Caco-2 (cell line): ENCODE measurements around the gene NAT8L. TPM values are rescaled to one million over a fixed set of nuclear protein-coding genes. Genes with fewer than 3 reads are reported as not detected.

ENCODE experiments used
- BruUV-seq: library from RNA; stranded (reverse); fragments of 400-500 nt; replicated peaks from 2 replicates; lab custom pipeline; 2021; lab: Mats Ljungman, UMichigan
- CTCF ChIA-PET: fragments of 300-600 bp; sonication (Branson Sonifier 250); formaldehyde crosslinking; loops from one replicate; lab custom pipeline; 2022; ENCODE audit warnings: antibody characterized with exemption; lab: Charles Lee
- POLR2A ChIA-PET: fragments of 300-600 bp; sonication (Branson Sonifier 250); formaldehyde crosslinking; loops from one replicate; lab custom pipeline; 2022; ENCODE audit warnings: antibody characterized with exemption; lab: Charles Lee
- DNase-seq, 2 experiments: peaks; one replicate each; pipeline versions ENCODE4 v3.0.0 to v3.0.0-alpha.2; 2020 to 2022
- H3K27me3 ChIP-seq: replicated peaks from 2 replicates; pipeline ENCODE4 v1.6.0; 2011; ENCODE audit warnings: low read length; ENCODE audit not compliant: control insufficient read depth, insufficient read depth
- H3K36me3 ChIP-seq: 2 replicates; pipeline ENCODE4 v1.5.1; 2011; ENCODE audit warnings: low read length; ENCODE audit not compliant: control insufficient read depth, insufficient read depth
- H3K4me1 ChIP-seq: fragments of 250-450 bp; sonication (Bioruptor Pico); 2 replicates; pipeline ENCODE4 v1.5.1; 2020; ENCODE audit warnings: mild to moderate bottlenecking
- H3K4me3 ChIP-seq: 2 replicates; pipeline ENCODE4 v1.5.1; 2011; ENCODE audit warnings: low read depth, mild to moderate bottlenecking, control low read depth, low read length
- H3K9me3 ChIP-seq: fragments of 250-450 bp; sonication (Bioruptor Pico); 2 replicates; pipeline ENCODE4 v1.5.1; 2020; ENCODE audit warnings: mild to moderate bottlenecking, moderate library complexity
- H3K27ac Mint-ChIP-seq: one replicate; pipeline ENCODE4 v1.8.0; 2022; ENCODE audit warnings: mixed read lengths; ENCODE audit not compliant: unreplicated experiment
- H3K27me3 Mint-ChIP-seq: one replicate; pipeline ENCODE4 v1.8.0; 2022; ENCODE audit warnings: mixed read lengths; ENCODE audit not compliant: insufficient read depth, unreplicated experiment
- H3K36me3 Mint-ChIP-seq: one replicate; pipeline ENCODE4 v1.8.0; 2022; ENCODE audit warnings: mild to moderate bottlenecking, mixed read lengths; ENCODE audit not compliant: insufficient read depth, unreplicated experiment
- H3K4me1 Mint-ChIP-seq: one replicate; pipeline ENCODE4 v1.8.0; 2022; ENCODE audit warnings: low read depth, mixed read lengths; ENCODE audit not compliant: unreplicated experiment
- H3K4me3 Mint-ChIP-seq: one replicate; pipeline ENCODE4 v1.8.0; 2022; ENCODE audit warnings: mild to moderate bottlenecking, moderate library complexity, mixed read lengths; ENCODE audit not compliant: unreplicated experiment
- H3K9me3 Mint-ChIP-seq: one replicate; pipeline ENCODE4 v1.8.0; 2022; ENCODE audit warnings: mixed read lengths; ENCODE audit not compliant: unreplicated experiment
- CTCF ChIP-seq, 2 experiments: fragments of 200-600 bp in 1 of 2; IDR thresholded peaks; 1 replicate in 1 of 2; 2 replicates in 1 of 2; pipeline versions ENCODE4 v1.5.1 to v1.8.0; 2011 to 2022; ENCODE audit warnings: antibody characterized with exemption in 1 of 2, control low read depth in 1 of 2, inconsistent platforms in 1 of 2, low read depth in 1 of 2, low read length in 1 of 2, mild to moderate bottlenecking in 1 of 2, moderate library complexity in 1 of 2; ENCODE audit not compliant: insufficient read depth in 1 of 2, severe bottlenecking in 1 of 2, unreplicated experiment in 1 of 2
- intact Hi-C: fragments of 100-400 bp; cut with micrococcal nuclease; formaldehyde crosslinking; loops from one replicate; pipeline ENCODE4 v1.10.0; 2022; ENCODE audit not compliant: unreplicated experiment
- total RNA-seq: library from RNA; stranded (reverse); gene quantifications from 2 replicates; pipeline ENCODE4 v1.2.3, GENCODE V29; 2022

The NAT8L gene
- total RNA-seq, 1 experiment from 2014 or later = 6.2 TPM

DNA sequence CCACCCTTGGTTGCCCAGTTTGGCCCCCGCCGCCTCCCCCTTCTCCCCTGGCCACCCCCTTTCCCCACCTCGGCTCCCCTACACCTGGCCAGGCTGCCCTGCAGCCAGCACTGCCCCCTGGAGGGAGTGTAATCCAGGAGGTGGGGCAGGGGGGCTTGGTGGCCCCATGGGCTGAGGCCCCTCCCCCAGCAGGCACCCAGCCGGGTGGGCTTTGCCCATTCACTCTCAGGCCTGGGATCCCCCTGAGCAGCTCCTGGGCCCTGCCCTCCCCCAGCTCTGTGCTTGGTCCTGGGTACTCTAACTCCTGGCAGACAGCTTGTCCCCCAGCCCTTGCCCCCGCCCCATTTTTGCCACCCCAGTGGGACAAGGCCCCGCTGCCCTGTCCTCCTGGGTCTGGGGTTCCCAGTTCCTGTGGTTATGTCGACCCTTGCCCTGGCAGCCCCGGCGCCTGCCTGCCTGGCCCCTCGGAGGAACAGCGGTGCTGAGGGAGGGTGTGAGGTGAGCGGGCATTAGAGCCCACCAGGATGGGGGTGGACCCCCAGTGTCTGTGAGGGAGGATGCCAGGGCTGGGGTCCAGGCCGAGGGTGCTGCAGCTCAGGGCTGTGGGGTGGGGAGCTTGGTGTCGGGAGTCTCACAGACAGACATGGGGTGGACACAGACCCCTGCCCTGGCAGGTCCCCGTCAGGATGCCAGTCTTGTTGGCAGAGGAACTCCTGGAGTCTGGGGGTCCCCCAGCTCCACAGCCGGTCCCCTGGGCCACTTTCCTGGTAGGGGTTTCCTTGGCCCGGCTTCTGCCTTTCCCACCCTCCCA lies 10.2 kb downstream of the NAT8L start:
- no peaks in the 10 kb centered on the region for H3K9me3 Mint-ChIP-seq
- ChIA-PET CTCF (no interaction called here), POLR2A (no interaction called here)
- no peak for DNase-seq
- intact Hi-C loops = no loop called here
- BruUV-seq = no TSS peak
- no peak overlapping the region for H3K4me3 Mint-ChIP-seq
- Histone ChIP-seq H3K9me3 (no peaks in the 10 kb centered on the region), H3K36me3 (no peaks in the 10 kb centered on the region), H3K27me3 (no peaks in the 10 kb centered on the region), H3K4me3 (no peak overlapping the region), H3K4me1 (peaks cover 12% of the 10 kb centered on the region)
- H3K4me1 Mint-ChIP-seq = no peaks in the 10 kb centered on the region
- peaks cover 12% of the 10 kb centered on the region for H3K36me3 Mint-ChIP-seq
- no peak for TF ChIP-seq CTCF (IDR thresholded peaks at IDR 0.05; ENCODE audit: insufficient read depth in 1 of 2, low read depth in 1 of 2, low read length in 1 of 2, severe bottlenecking in 1 of 2, unreplicated experiment in 1 of 2)
- H3K27me3 Mint-ChIP-seq = no peaks in the 10 kb centered on the region
- no peak overlapping the region for H3K27ac Mint-ChIP-seq

- Histone ChIP-seq H3K4me3 (no peak overlapping the region), H3K36me3 (no peaks in the 10 kb centered on the region), H3K9me3 (no peaks in the 10 kb centered on the region), H3K4me1 (peaks cover 12% of the 10 kb centered on the region), H3K27me3 (no peaks in the 10 kb centered on the region)
- no TSS peak for BruUV-seq
- Mint-ChIP-seq H3K4me1 (no peaks in the 10 kb centered on the region), H3K27ac (no peak overlapping the region), H3K27me3 (no peaks in the 10 kb centered on the region), H3K4me3 (no peak overlapping the region), H3K9me3 (no peaks in the 10 kb centered on the region), H3K36me3 (peaks cover 12% of the 10 kb centered on the region)
- ChIA-PET CTCF (no interaction called here), POLR2A (no interaction called here)
- no peak for TF ChIP-seq CTCF (IDR thresholded peaks at IDR 0.05; ENCODE audit: insufficient read depth in 1 of 2, low read depth in 1 of 2, low read length in 1 of 2, severe bottlenecking in 1 of 2, unreplicated experiment in 1 of 2)
- no peak for DNase-seq
- intact Hi-C loops = no loop called here
Observed at GRCh38 chr4:2069986-2070385, 10.9 kb downstream of the NAT8L start.

DNA sequence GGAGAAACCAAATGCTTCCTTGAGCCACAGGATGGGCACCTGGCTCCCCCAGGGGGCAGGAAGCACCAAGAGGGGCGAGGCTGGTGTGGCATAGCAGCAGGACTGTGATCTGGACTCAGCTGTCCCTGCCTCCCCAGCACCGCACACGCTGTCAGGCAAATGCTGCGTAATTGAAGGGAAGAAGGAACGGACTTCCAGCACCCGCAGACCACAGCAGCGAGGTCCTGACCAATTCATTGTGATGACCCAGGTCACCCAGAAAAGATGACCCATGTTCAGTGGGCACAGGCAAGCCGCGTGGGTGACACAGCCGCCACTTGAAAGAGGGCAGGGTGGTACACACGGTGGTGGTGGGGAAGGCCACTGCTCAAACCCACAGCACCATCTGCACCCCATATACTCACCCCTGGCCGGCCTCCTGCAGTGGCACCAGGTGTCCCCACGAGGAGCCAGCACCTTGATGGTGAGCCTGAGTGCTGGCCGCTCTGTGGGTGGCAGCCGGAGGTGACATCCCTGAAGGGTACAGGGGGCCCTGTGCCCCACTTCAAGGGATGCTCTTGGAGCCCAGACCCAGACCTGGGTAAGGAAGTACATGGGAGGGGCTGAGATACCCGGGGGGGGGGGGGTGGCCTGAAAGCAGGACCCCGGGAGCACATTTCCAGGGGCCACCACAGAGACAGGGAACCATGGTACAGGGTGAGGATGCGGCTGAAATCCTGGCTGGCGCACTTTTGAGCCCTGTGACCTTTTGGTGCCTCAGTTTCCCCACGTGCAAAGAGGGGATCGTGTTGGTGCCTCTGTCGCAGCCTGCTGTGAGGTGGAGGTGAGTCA lies 11.5 kb downstream of the NAT8L start:
- CTCF ChIA-PET = no interaction called here
- H3K4me3 ChIP-seq = no peak overlapping the region
- Mint-ChIP-seq H3K36me3 (peaks cover 12% of the 10 kb centered on the region), H3K27ac (no peak overlapping the region), H3K4me3 (no peak overlapping the region), H3K27me3 (no peaks in the 10 kb centered on the region), H3K9me3 (no peaks in the 10 kb centered on the region), H3K4me1 (no peaks in the 10 kb centered on the region)
- H3K9me3 ChIP-seq = no peaks in the 10 kb centered on the region
- DNase-seq = no peak
- intact Hi-C loops = no loop called here
- POLR2A ChIA-PET = no interaction called here
- TF ChIP-seq CTCF (IDR thresholded peaks at IDR 0.05; ENCODE audit: insufficient read depth in 1 of 2, low read depth in 1 of 2, low read length in 1 of 2, severe bottlenecking in 1 of 2, unreplicated experiment in 1 of 2) = no peak
- BruUV-seq = no TSS peak
- H3K27me3 ChIP-seq = no peaks in the 10 kb centered on the region
- H3K4me1 ChIP-seq = peaks cover 12% of the 10 kb centered on the region
- no peaks in the 10 kb centered on the region for H3K36me3 ChIP-seq
